ENCODE measurements around the gene TLR6.

TLR6 gene

GRCh38 chr4:38774181-38774955, 82.2 kb downstream of the TLR6 start:
- no peak for TF ChIP-seq GATA2 (IDR thresholded peaks at IDR 0.05; ENCODE audit: low read depth, low read length)
- no peak for TF ChIP-seq GATA3 (IDR thresholded peaks at IDR 0.05; ENCODE audit: low read depth, low read length)
